Hepatocyte (in vitro differentiated cells): Measurements from ENCODE around the gene IL31RA.

Experiments
- CTCF ChIP-seq: fragments of 200-600 bp; sonication (generic); IDR thresholded peaks from 2 replicates; pipeline ENCODE4 v1.5.1; 2016; ENCODE audit warnings: antibody characterized with exemption, mild to moderate bottlenecking; ENCODE audit not compliant: poor library complexity
- EZH2phosphoT487 ChIP-seq: fragments of 200-600 bp; sonication (generic); IDR thresholded peaks from one replicate; pipeline ENCODE4 v1.6.1; 2018; ENCODE audit warnings: antibody characterized with exemption, mild to moderate bottlenecking, low read depth, moderate library complexity; ENCODE audit not compliant: unreplicated experiment, severe bottlenecking

GRCh38 chr5:55916986-55917385 is 65.8 kb downstream of the IL31RA start:
- TF ChIP-seq CTCF (no peak), EZH2phosphoT487 (no peak)
